ENCODE results near the gene OR2L2.

GRCh38 chr1:247992986-247993385, 36.9 kb upstream of the OR2L2 start:
- TF ChIP-seq, protein P1, sequence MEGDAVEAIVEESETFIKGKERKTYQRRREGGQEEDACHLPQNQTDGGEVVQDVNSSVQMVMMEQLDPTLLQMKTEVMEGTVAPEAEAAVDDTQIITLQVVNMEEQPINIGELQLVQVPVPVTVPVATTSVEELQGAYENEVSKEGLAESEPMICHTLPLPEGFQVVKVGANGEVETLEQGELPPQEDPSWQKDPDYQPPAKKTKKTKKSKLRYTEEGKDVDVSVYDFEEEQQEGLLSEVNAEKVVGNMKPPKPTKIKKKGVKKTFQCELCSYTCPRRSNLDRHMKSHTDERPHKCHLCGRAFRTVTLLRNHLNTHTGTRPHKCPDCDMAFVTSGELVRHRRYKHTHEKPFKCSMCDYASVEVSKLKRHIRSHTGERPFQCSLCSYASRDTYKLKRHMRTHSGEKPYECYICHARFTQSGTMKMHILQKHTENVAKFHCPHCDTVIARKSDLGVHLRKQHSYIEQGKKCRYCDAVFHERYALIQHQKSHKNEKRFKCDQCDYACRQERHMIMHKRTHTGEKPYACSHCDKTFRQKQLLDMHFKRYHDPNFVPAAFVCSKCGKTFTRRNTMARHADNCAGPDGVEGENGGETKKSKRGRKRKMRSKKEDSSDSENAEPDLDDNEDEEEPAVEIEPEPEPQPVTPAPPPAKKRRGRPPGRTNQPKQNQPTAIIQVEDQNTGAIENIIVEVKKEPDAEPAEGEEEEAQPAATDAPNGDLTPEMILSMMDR (IDR thresholded peaks at IDR 0.05) = no peak
- no peak for TF ChIP-seq POLR2A (IDR thresholded peaks at IDR 0.05)
